A549 (cell line): ENCODE measurements around the gene HINT3.

Experiments used
- CBX8 ChIP-seq: fragments of 200-600 bp; sonication (generic); IDR thresholded peaks from 2 replicates; pipeline ENCODE4 v1.6.1; 2016
- JUN ChIP-seq, 2 experiments: fragments of >200 bp; sonication (Bioruptor Twin); formaldehyde crosslinking; IDR thresholded peaks; 2 replicates in 1 of 2; 3 replicates in 1 of 2; pipeline ENCODE4 v1.6.1; 2016 to 2017
- MYC ChIP-seq: IDR thresholded peaks from 2 replicates; pipeline ENCODE4 v1.6.1; 2012; ENCODE audit warnings: mild to moderate bottlenecking, inconsistent platforms, low read length, improper control_type of control experiment, borderline replicate concordance
- PHF8 ChIP-seq: fragments of 200-600 bp; sonication (generic); IDR thresholded peaks from 2 replicates; pipeline ENCODE4 v1.6.1; 2016; ENCODE audit warnings: low read depth, mild to moderate bottlenecking, antibody characterized with exemption, moderate library complexity, borderline replicate concordance
- TF ChIP-seq, protein P1 (sequence below): fragments of >200 bp; sonication (Bioruptor Twin); formaldehyde crosslinking; IDR thresholded peaks from 3 replicates; pipeline ENCODE4 v1.5.1; 2016

DNA sequence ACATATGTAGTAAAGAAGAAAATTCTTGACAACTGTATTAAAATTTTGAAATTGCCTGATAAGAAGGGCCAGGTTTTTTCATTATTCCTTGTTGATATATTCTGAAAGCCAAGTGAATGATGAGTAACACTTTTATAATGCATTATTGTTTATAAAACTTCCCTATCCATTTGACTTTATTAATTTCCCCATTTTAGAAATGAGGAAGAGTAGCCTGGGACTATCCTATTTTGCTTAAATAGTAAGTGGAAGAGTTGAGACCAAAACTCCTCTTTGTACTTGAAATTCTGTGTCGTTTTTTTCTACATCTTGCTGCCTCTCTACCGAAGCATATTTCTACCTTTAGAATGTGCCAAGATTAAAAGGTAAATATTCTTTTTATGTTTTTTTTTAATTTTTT, 69.4 kb downstream of the HINT3 start:
- TF ChIP-seq JUN (IDR thresholded peaks at IDR 0.05), result no peak
- no peak for TF ChIP-seq PHF8
- TF ChIP-seq, protein P1, sequence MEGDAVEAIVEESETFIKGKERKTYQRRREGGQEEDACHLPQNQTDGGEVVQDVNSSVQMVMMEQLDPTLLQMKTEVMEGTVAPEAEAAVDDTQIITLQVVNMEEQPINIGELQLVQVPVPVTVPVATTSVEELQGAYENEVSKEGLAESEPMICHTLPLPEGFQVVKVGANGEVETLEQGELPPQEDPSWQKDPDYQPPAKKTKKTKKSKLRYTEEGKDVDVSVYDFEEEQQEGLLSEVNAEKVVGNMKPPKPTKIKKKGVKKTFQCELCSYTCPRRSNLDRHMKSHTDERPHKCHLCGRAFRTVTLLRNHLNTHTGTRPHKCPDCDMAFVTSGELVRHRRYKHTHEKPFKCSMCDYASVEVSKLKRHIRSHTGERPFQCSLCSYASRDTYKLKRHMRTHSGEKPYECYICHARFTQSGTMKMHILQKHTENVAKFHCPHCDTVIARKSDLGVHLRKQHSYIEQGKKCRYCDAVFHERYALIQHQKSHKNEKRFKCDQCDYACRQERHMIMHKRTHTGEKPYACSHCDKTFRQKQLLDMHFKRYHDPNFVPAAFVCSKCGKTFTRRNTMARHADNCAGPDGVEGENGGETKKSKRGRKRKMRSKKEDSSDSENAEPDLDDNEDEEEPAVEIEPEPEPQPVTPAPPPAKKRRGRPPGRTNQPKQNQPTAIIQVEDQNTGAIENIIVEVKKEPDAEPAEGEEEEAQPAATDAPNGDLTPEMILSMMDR, result no peak
- TF ChIP-seq MYC, result no peak
- no peak for TF ChIP-seq CBX8
